Transverse colon (tissue), 4 donors: ENCODE data around the gene MUC6.

Experiments
- CTCF ChIP-seq, 5 experiments: fragments of 200-600 bp in 3 of 5; fragments of 450-650 bp in 2 of 5; sonication (generic) in 3 of 5; IDR thresholded peaks; 1 replicate in 2 of 5; 2 replicates in 3 of 5; pipeline ENCODE4 v1.5.1; 2016 to 2017; ENCODE audit warnings: antibody characterized with exemption in 5 of 5, inconsistent platforms in 3 of 5, mild to moderate bottlenecking in 2 of 5, moderate library complexity in 1 of 5
- POLR2A ChIP-seq: fragments of 450-650 bp; IDR thresholded peaks from one replicate; pipeline ENCODE4 v1.6.1; 2016; ENCODE audit warnings: antibody characterized with exemption, mild to moderate bottlenecking, moderate library complexity
- POLR2AphosphoS5 ChIP-seq, 3 donors: sonication (generic); formaldehyde crosslinking; IDR thresholded peaks; one replicate each; pipeline ENCODE4 v1.6.1; 2016; ENCODE audit warnings: antibody characterized with exemption in 3 of 3

GRCh38 chr11:1000357-1001278 is 35.9 kb downstream of the MUC6 start:
- TF ChIP-seq POLR2AphosphoS5 (IDR thresholded peaks at IDR 0.05) (no peak), CTCF (IDR thresholded peaks at IDR 0.05) (no peak), POLR2A (no peak)
